GM21737 (cell line): ENCODE results near the gene MCTP2.
A peak's percentile ranks its signal among the peaks of the same experiment; 100 is the strongest.

Experiments
- ATAC-seq: cut with Tn5 transposase; IDR thresholded peaks from one replicate; pipeline ENCODE4 v1.9.1; 2021; ENCODE audit warnings: mild to moderate bottlenecking, moderate library complexity; ENCODE audit not compliant: unreplicated experiment

The MCTP2 gene

DNA sequence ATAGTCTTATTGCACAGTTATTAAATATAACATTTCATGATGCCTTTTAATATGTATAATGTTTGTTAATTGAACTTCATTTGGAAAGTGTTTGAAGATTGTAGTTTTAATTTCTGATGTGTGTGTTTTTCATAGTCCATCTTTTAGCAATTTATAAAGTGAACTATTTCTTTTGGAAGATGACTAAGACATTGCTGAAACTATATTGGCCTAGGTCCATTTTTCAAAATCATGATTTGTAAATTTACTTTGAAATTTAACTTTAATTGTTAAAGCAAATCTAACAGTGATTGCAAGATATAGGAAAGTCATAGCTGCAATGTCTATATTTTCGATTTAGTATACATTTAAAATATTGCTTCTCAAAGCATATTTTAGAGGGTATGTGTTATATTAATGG is 30.8 kb downstream of the MCTP2 start:
- no peak for ATAC-seq

GRCh38 chr15:94263341-94264273 is 32.2 kb downstream of the MCTP2 start:
- peak; percentile 60 for ATAC-seq

DNA sequence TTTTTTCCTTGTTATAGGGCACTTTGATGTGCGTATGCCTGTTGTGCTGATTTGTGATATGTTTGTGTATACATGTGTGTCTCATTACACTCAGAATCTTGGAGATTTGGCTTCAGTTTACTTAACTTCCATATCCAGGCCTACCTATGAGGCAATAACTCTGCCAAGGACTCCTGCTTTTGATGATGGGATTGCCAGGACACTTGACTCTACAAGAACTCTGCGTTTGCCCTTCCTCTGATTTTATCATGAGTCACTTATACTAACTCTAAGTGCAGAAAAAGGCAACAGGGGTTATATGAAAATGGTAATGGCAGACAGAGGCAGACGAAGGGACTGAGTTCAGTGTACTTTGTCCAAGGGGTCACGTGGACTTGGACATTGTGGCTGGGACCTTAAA is 33.6 kb downstream of the MCTP2 start:
- no peak for ATAC-seq

GRCh38 chr15:94265982-94266381 is 34.6 kb downstream of the MCTP2 start:
- ATAC-seq, result no peak

- ATAC-seq, result no peak
Measured at GRCh38 chr15:94266789-94267188, 35.4 kb downstream of the MCTP2 start.

DNA sequence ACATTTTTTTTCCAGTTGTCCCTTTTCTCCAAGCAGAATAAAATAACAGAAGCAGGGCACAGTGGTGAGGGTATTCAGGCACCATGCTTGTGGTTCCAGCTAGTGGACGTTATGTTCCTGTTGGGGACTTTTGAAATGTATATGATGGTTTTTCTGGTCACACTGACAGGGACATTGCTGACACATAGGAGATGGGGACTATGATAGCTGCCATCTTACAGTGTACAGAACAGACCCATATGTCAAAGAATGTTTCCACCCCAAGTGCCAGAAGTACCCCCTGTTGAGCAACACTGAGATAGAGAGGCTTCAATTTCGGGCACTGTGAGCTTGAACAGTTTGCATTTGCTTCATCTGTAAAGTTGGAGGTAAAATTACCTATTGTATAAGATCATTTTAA is 38.6 kb downstream of the MCTP2 start:
- no peak for ATAC-seq

DNA sequence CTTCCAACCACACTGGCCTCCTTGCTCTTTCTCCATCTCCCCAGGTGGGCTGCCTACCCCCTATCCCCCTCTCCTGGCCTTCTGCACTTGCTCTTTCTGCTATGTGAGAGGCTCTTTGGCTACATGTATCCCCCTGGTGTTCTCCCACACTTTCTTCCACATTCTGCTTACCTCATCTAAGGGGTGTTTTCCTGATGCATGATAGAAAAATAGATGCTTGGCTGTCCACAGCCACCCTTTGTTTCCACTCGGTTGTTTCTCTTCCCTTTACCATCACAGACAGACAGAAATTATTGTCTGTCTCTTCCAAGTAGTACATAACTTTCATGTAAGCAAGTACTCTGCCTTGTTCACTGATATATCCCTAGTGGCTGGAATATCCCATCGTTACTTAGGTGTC is 39.2 kb downstream of the MCTP2 start:
- no peak for ATAC-seq

GRCh38 chr15:94272251-94272898 is 41.0 kb downstream of the MCTP2 start:
- ATAC-seq, result peak; percentile 80

DNA sequence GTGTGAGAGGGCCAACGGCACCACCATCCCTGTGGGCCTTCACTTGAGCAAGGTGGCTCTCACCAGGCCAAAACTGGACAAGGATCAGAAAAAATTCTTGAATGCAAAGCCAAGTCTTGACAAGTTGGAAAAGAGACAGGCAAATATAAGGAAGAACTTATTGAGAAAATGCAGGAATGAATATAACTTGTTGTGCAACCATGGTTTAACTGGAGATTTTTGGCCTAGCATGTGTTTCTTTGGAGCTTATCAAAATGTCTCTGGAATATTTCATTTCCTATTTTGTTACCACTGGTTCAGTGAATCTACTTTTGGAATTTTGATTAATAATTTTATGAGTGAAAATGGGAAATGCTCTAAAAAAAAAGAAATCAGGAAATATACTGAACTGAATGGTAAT is 42.5 kb downstream of the MCTP2 start:
- ATAC-seq, result no peak

GRCh38 chr15:94274745-94275144 is 43.4 kb downstream of the MCTP2 start:
- no peak for ATAC-seq

DNA sequence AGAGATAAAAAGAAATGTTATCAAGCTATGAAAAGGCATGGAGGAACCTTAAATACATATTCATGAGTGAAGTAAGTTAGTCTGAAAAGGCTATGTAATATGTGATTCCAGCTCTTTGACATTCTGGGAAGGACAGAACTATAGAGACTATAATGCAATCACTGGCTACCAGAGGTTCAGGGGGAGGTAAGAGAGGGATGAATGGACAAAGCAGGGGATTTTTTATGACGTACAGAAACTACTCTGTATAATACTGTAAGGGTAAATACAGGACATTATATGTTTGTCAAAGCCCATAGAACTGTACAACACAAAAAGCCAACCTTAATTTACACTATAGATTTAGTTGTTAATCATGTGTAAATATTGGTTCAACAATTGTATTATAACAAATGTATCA is 46.1 kb downstream of the MCTP2 start:
- ATAC-seq, result no peak

- no peak for ATAC-seq
Measured at GRCh38 chr15:94279736-94280135, 48.4 kb downstream of the MCTP2 start.

DNA sequence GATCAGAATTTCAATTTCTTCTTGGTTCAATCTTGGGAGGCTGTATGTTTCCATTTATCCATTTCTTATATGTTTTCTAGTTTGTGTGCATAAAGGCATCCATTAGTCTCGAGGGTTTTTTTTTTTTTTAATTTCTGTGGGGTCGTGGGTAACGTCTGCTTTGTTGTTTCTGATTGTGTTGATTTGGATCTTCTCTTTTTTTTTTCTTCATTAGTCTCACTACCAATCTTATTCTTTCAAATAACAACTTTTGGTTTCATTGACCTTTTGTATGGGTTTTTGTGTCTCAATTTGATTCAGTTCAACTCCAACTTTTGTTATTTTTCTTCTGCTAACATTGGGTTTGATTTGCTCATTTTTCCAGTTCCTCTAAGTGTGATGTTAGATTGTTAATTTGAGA is 48.9 kb downstream of the MCTP2 start:
- no peak for ATAC-seq

- no peak for ATAC-seq
Measured at GRCh38 chr15:94282269-94283250, 51.2 kb downstream of the MCTP2 start.

DNA sequence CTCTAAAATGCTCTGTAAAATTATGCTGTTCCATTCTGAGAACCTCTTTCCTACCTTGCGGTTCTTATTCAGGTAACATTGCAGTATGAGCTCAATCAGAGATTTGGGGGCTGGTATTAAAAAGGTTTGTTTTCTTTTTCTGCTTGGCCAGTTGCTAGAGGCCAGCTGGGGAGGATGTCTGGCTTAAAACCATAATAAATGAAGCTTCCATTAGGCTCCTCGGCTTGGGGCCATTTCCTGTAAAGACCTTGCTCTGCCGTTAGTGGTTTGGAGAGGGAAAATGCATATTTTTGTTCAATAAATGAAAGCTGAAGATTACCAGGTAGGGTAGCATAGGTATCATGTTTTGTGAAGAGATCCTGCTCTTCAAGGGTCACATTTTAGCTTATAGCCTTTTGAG is 55.2 kb downstream of the MCTP2 start:
- no peak for ATAC-seq

- peak; percentile 98 for ATAC-seq
Measured at GRCh38 chr15:94287794-94288246, 56.5 kb downstream of the MCTP2 start.

DNA sequence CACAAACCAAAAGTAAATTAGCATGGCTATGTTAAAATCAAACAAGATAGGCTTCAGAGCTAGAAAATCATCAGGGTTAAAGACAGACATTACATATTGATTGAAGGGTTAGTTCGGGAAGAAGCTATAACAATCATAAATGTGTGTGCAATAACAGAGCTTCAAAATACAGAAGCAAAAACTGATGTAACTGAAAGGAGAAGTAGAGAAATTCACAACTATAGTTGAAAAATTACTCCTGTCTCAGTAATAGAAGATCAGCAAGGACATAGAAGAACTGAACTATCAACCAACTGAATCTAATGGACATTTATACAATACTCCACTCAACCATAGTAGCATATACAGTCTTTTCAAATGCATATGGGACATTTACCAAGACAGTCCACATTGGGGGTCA is 59.4 kb downstream of the MCTP2 start:
- no peak for ATAC-seq

DNA sequence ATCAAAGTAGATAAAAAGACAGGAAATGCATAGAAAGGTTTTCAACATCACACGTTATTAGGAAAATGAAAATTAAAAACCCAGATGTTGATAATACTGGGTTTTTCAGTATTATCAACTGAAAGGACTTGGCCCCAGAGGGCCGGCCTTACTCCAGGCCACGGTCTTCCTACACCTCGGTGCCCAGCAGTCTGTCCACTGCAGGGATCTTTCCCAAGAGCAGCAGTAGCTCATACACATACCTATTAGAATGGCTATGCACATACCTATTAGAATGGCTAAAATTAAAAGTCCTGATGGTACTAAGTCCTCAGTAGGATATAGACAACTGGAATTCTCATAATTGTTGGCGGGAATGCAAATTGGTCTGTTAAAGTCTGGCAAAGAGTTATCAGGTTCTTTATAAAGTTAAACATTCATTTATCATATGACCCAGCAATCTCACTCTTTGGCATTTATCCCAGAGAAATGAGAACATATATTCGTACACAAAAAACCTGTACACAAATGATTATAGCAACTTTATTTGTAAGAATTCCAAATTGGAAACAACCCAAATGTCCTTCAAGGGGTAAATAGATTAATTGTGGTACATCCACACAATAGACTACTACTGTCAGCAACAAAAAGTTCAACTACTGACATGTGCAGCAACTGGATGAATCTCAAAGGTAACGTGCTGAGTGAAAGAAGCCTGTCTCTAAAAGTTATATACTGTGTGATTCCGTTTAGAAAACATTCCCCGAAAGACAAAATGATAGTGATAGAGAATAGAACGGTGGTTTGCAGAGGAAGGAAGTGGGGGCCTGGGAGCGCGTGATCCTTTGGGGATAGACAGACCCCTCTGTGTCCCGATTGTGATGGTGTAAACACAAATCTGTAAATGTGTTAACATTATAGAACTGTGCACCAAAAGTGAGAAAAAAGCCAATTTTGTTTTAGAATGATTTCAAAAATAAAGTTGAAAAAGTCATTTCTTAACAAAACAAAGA is 62.3 kb downstream of the MCTP2 start:
- no peak for ATAC-seq

DNA sequence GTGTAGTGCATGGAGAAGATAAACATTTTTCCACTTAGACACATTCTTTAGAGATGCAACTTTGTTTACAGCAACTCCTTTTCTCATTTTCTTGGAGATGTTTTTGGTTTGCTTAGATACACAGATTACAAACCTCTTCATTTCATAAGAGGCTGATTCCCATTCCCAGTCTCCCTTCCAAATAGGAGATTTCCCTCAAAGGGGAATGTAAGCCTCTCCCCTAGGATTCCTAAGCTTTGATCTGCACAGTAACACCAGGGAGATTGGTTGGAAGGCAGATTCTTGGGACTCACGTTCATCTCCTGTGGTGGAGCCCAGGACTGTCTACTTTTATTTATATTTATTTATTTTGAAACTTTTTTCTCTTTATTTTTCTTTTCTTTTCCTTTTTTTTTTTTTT is 63.2 kb downstream of the MCTP2 start:
- ATAC-seq, result no peak

DNA sequence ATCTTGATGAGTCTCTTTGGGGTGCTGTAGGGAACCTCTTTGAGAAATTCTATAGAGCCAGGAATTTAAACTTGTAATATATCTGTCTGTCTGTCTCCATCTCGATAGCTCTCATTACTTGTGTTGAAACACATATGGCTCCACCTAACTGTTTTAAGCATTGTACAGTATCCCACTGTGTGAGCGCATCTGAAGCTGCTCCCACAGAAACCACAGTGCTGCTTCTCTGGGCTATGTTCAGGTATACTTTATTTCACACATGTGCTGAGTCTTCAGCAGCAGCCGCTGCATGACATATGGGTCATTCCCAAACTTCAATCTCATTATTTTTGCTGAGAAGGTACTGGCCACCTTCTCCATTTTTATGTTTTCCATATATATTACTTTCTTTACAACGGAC is 63.9 kb downstream of the MCTP2 start:
- ATAC-seq, result no peak
